ENCODE measurements around the gene ZBTB2.

- TF ChIP-seq CTCF (IDR thresholded peaks at IDR 0.05; ENCODE audit: extremely low read depth in 1 of 2, insufficient read depth in 1 of 2, low read depth in 1 of 2, low read length in 2 of 2) (no peak), POLR2A (IDR thresholded peaks at IDR 0.05; ENCODE audit: low read depth, low read length) (no peak), MAX (IDR thresholded peaks at IDR 0.05; ENCODE audit: insufficient read depth, insufficient read length) (no peak), POLR2AphosphoS5 (IDR thresholded peaks at IDR 0.05; ENCODE audit: insufficient read depth, low read depth, low read length) (no peak), JUN (IDR thresholded peaks at IDR 0.05; ENCODE audit: borderline replicate concordance, insufficient read depth, insufficient read length, low read depth) (no peak), GATA2 (IDR thresholded peaks at IDR 0.05; ENCODE audit: insufficient read depth, insufficient read length, low read depth, low read length) (no peak), EZH2 (IDR thresholded peaks at IDR 0.05; ENCODE audit: borderline replicate concordance, low read depth, low read length, severe bottlenecking) (no peak)
Measured at GRCh38 chr6:151387175-151387970, 4.0 kb downstream of the ZBTB2 start.
